H9 (cell line): Measurements from ENCODE around the gene GSG1L. TPM values are rescaled to one million over a fixed set of nuclear protein-coding genes. Genes with fewer than 3 reads are reported as not detected.

ENCODE experiments used
- DNase-seq: peaks from one replicate; pipeline ENCODE4 v3.0.0-alpha.2; 2017
- H2AFZ ChIP-seq: one replicate; pipeline ENCODE4 v1.6.1; 2013; ENCODE audit warnings: mild to moderate bottlenecking, low read length, control low read depth, moderate library complexity
- H2AK5ac ChIP-seq: 2 replicates; pipeline ENCODE4 v1.6.1; 2013; ENCODE audit warnings: low read length, control low read depth, mixed read lengths; ENCODE audit not compliant: insufficient read length
- H2BK120ac ChIP-seq: one replicate; pipeline ENCODE4 v1.6.1; 2013; ENCODE audit warnings: low read depth, mild to moderate bottlenecking, low read length, control low read depth, inconsistent platforms; ENCODE audit not compliant: poor library complexity, severe bottlenecking
- H2BK12ac ChIP-seq: 2 replicates; pipeline ENCODE4 v1.6.1; 2013; ENCODE audit warnings: low read length, control low read depth, mixed read lengths, low read depth; ENCODE audit not compliant: insufficient read length
- H2BK15ac ChIP-seq: 2 replicates; pipeline ENCODE4 v1.6.1; 2013; ENCODE audit warnings: low read depth, low read length, control low read depth
- H2BK20ac ChIP-seq: one replicate; pipeline ENCODE4 v1.6.1; 2013; ENCODE audit warnings: low read depth, mild to moderate bottlenecking, low read length, control low read depth, inconsistent platforms; ENCODE audit not compliant: poor library complexity, severe bottlenecking
- H2BK5ac ChIP-seq: 2 replicates; pipeline ENCODE4 v1.6.1; 2013; ENCODE audit warnings: low read length, control low read depth, mixed read lengths; ENCODE audit not compliant: insufficient read length
- H3K14ac ChIP-seq: 2 replicates; pipeline ENCODE4 v1.6.1; 2013; ENCODE audit warnings: low read length, control low read depth; ENCODE audit not compliant: insufficient read depth
- H3K18ac ChIP-seq: 2 replicates; pipeline ENCODE4 v1.6.1; 2013; ENCODE audit warnings: low read depth, mild to moderate bottlenecking, mixed read lengths, low read length, control low read depth; ENCODE audit not compliant: insufficient read length
- H3K23ac ChIP-seq: 2 replicates; pipeline ENCODE4 v1.6.1; 2013; ENCODE audit warnings: low read length, control low read depth, mixed read lengths, low read depth; ENCODE audit not compliant: insufficient read length
- H3K23me2 ChIP-seq: 2 replicates; pipeline ENCODE4 v1.6.1; 2013; ENCODE audit warnings: low read depth, mild to moderate bottlenecking, mixed read lengths, low read length, control low read depth; ENCODE audit not compliant: insufficient read length, poor library complexity, severe bottlenecking
- H3K27ac ChIP-seq: 2 replicates; pipeline ENCODE4 v1.5.1; 2013; ENCODE audit warnings: low read length, control low read depth, mixed read lengths, low read depth; ENCODE audit not compliant: insufficient read length
- H3K27me3 ChIP-seq: 2 replicates; pipeline ENCODE4 v1.6.1; 2013; ENCODE audit warnings: low read length, control low read depth, inconsistent platforms; ENCODE audit not compliant: insufficient read depth
- H3K4ac ChIP-seq: 2 replicates; pipeline ENCODE4 v1.6.1; 2013; ENCODE audit warnings: low read depth, mild to moderate bottlenecking, control low read depth, inconsistent platforms, low read length, moderate library complexity
- H3K4me1 ChIP-seq: 2 replicates; pipeline ENCODE4 v1.6.1; 2013; ENCODE audit warnings: low read length, control low read depth, inconsistent platforms; ENCODE audit not compliant: insufficient read depth
- H3K4me2 ChIP-seq: 2 replicates; pipeline ENCODE4 v1.6.1; 2013; ENCODE audit warnings: low read length, control low read depth, mixed read lengths; ENCODE audit not compliant: insufficient read length, insufficient read depth
- H3K56ac ChIP-seq: 2 replicates; pipeline ENCODE4 v1.6.1; 2013; ENCODE audit warnings: low read depth, mild to moderate bottlenecking, mixed read lengths, low read length, control low read depth; ENCODE audit not compliant: insufficient read length
- H3K79me1 ChIP-seq: 2 replicates; pipeline ENCODE4 v1.6.1; 2013; ENCODE audit warnings: low read depth, mild to moderate bottlenecking, moderate library complexity, low read length, control low read depth, inconsistent platforms; ENCODE audit not compliant: insufficient read depth, poor library complexity, severe bottlenecking
- H3K79me2 ChIP-seq: 2 replicates; pipeline ENCODE4 v1.6.1; 2013; ENCODE audit warnings: low read length, control low read depth, inconsistent platforms; ENCODE audit not compliant: insufficient read depth
- H3K9ac ChIP-seq: 2 replicates; pipeline ENCODE4 v1.6.1; 2013; ENCODE audit warnings: low read length, control low read depth, mixed read lengths; ENCODE audit not compliant: insufficient read length; ENCODE audit errors: extremely low read depth
- H3K9me3 ChIP-seq: one replicate; pipeline ENCODE4 v1.6.1; 2013; ENCODE audit warnings: low read depth, low read length, inconsistent platforms; ENCODE audit not compliant: control insufficient read depth
- H3T11ph ChIP-seq: one replicate; pipeline ENCODE4 v1.6.1; 2013; ENCODE audit warnings: mild to moderate bottlenecking, low read length, control low read depth, inconsistent platforms
- H4K20me1 ChIP-seq: one replicate; pipeline ENCODE4 v1.6.1; 2013; ENCODE audit not compliant: control insufficient read depth, insufficient read length, insufficient read depth
- H4K5ac ChIP-seq: 2 replicates; pipeline ENCODE4 v1.6.1; 2013; ENCODE audit warnings: low read depth, mild to moderate bottlenecking, mixed read lengths, low read length, control low read depth; ENCODE audit not compliant: insufficient read length
- H4K8ac ChIP-seq: replicated peaks from 2 replicates; pipeline ENCODE4 v1.6.1; 2013; ENCODE audit warnings: low read length, control low read depth, mixed read lengths, low read depth; ENCODE audit not compliant: insufficient read length
- H4K91ac ChIP-seq: 2 replicates; pipeline ENCODE4 v1.6.1; 2013; ENCODE audit warnings: low read depth, mild to moderate bottlenecking, moderate library complexity, mixed read lengths, low read length, control low read depth; ENCODE audit not compliant: insufficient read length
- H3K27ac Mint-ChIP-seq, 3 experiments: 2 replicates in 2 of 3; 3 replicates in 1 of 3; pipeline ENCODE4 v1.8.0; 2020 to 2021; ENCODE audit warnings: mixed read lengths in 3 of 3, mild to moderate bottlenecking in 1 of 3, moderate library complexity in 1 of 3
- H3K27me3 Mint-ChIP-seq: 2 replicates; pipeline ENCODE4 v1.8.0; 2021; ENCODE audit warnings: low read depth, mild to moderate bottlenecking, moderate library complexity, mixed read lengths
- H3K36me3 Mint-ChIP-seq, 3 experiments: 2 replicates in 2 of 3; 3 replicates in 1 of 3; pipeline ENCODE4 v1.8.0; 2020 to 2021; ENCODE audit warnings: low read depth in 3 of 3, mixed read lengths in 3 of 3; ENCODE audit not compliant: insufficient read depth in 1 of 3
- H3K4me1 Mint-ChIP-seq, 2 experiments: 2 replicates each; pipeline ENCODE4 v1.8.0; 2020; ENCODE audit warnings: mixed read lengths in 2 of 2
- H3K4me3 Mint-ChIP-seq, 2 experiments: 2 replicates in 1 of 2; 3 replicates in 1 of 2; pipeline ENCODE4 v1.8.0; 2020 to 2021; ENCODE audit warnings: mild to moderate bottlenecking in 2 of 2, mixed read lengths in 2 of 2, moderate library complexity in 1 of 2
- H3K9me3 Mint-ChIP-seq, 2 experiments: 2 replicates in 1 of 2; 3 replicates in 1 of 2; pipeline ENCODE4 v1.8.0; 2020; ENCODE audit warnings: mild to moderate bottlenecking in 2 of 2, mixed read lengths in 2 of 2, moderate library complexity in 1 of 2
- CTCF ChIP-seq: fragments of 200-600 bp; sonication (generic); conservative IDR thresholded peaks from 3 replicates; pipeline ENCODE4 v1.8.0; 2021; ENCODE audit warnings: antibody characterized with exemption, mild to moderate bottlenecking
- WGBS: extraction: QIAGEN DNeasy Blood & Tissue Kit; methylation state at CpG from one replicate; pipeline ENCODE4 v1.1.7; 2013; ENCODE audit warnings: missing lambda C conversion rate, low lambda C conversion rate, mixed read lengths; ENCODE audit not compliant: insufficient read length; ENCODE audit errors: extremely low coverage; 5-methylcytosine and 5-hydroxymethylcytosine counted together
- total RNA-seq: library from RNA; stranded (reverse); gene quantifications from 2 replicates; pipeline ENCODE4 v1.2.1, GENCODE V29; 2021

The GSG1L gene
- total RNA-seq, 1 experiment from 2014 or later, result 0.35 TPM

GRCh38 chr16:27935076-27935475, 128.4 kb downstream of the GSG1L start:
- Histone ChIP-seq H3K79me1 (no peaks in the 10 kb centered on the region), H2BK12ac (no peak overlapping the region), H2BK20ac (no peak overlapping the region), H2BK5ac (no peak overlapping the region), H3K79me2 (no peaks in the 10 kb centered on the region), H2AFZ (no peak overlapping the region), H3K18ac (no peak overlapping the region), H3K4ac (no peak overlapping the region), H4K20me1 (no peaks in the 10 kb centered on the region), H3K4me2 (no peak overlapping the region), H4K5ac (no peak overlapping the region), H3K9ac (no peak overlapping the region), H3K27me3 (no peaks in the 10 kb centered on the region; the same call in 1 of the 2 replicates), H3K4me1 (no peaks in the 10 kb centered on the region), H4K8ac (no peak overlapping the region), H3K23me2 (no peaks in the 10 kb centered on the region), H2BK15ac (no peak overlapping the region), H2AK5ac (no peak overlapping the region), H3K56ac (no peak overlapping the region), H4K91ac (no peak overlapping the region), H2BK120ac (no peak overlapping the region), H3K23ac (no peak overlapping the region), H3K9me3 (no peaks in the 10 kb centered on the region), H3T11ph (no peak overlapping the region), H3K14ac (no peak overlapping the region), H3K27ac (no peak overlapping the region)
- Mint-ChIP-seq H3K36me3 (no peaks in the 10 kb centered on the region), H3K4me3 (no peak overlapping the region), H3K27me3 (peaks cover 30% of the 10 kb centered on the region), H3K9me3 (no peaks in the 10 kb centered on the region; a peak in 2 of 5 replicates), H3K4me1 (no peaks in the 10 kb centered on the region; a peak in 1 of 4 replicates), H3K27ac (peak overlapping the region in 1 of 3 experiments; percentile 68; a peak in 1 of 7 replicates)
- DNase-seq, result no peak
- no CpG with 5 or more reads among the region's 7 CpGs for WGBS
- TF ChIP-seq CTCF, result no peak
